Caco-2 (cell line): ENCODE data around the gene VOPP1. TPM values are rescaled to one million over a fixed set of nuclear protein-coding genes. Genes with fewer than 3 reads are reported as not detected.

Source experiments
- BruUV-seq: library from RNA; stranded (reverse); fragments of 400-500 nt; replicated peaks from 2 replicates; lab custom pipeline; 2021; lab: Mats Ljungman, UMichigan
- CTCF ChIA-PET: fragments of 300-600 bp; sonication (Branson Sonifier 250); formaldehyde crosslinking; loops from one replicate; lab custom pipeline; 2022; ENCODE audit warnings: antibody characterized with exemption; lab: Charles Lee
- POLR2A ChIA-PET: fragments of 300-600 bp; sonication (Branson Sonifier 250); formaldehyde crosslinking; loops from one replicate; lab custom pipeline; 2022; ENCODE audit warnings: antibody characterized with exemption; lab: Charles Lee
- DNase-seq, 2 experiments: peaks; one replicate each; pipeline versions ENCODE4 v3.0.0 to v3.0.0-alpha.2; 2020 to 2022
- H3K27me3 ChIP-seq: replicated peaks from 2 replicates; pipeline ENCODE4 v1.6.0; 2011; ENCODE audit warnings: low read length; ENCODE audit not compliant: control insufficient read depth, insufficient read depth
- H3K36me3 ChIP-seq: 2 replicates; pipeline ENCODE4 v1.5.1; 2011; ENCODE audit warnings: low read length; ENCODE audit not compliant: control insufficient read depth, insufficient read depth
- H3K4me1 ChIP-seq: fragments of 250-450 bp; sonication (Bioruptor Pico); 2 replicates; pipeline ENCODE4 v1.5.1; 2020; ENCODE audit warnings: mild to moderate bottlenecking
- H3K4me3 ChIP-seq: 2 replicates; pipeline ENCODE4 v1.5.1; 2011; ENCODE audit warnings: low read depth, mild to moderate bottlenecking, control low read depth, low read length
- H3K9me3 ChIP-seq: fragments of 250-450 bp; sonication (Bioruptor Pico); 2 replicates; pipeline ENCODE4 v1.5.1; 2020; ENCODE audit warnings: mild to moderate bottlenecking, moderate library complexity
- H3K27ac Mint-ChIP-seq: one replicate; pipeline ENCODE4 v1.8.0; 2022; ENCODE audit warnings: mixed read lengths; ENCODE audit not compliant: unreplicated experiment
- H3K27me3 Mint-ChIP-seq: one replicate; pipeline ENCODE4 v1.8.0; 2022; ENCODE audit warnings: mixed read lengths; ENCODE audit not compliant: insufficient read depth, unreplicated experiment
- H3K36me3 Mint-ChIP-seq: one replicate; pipeline ENCODE4 v1.8.0; 2022; ENCODE audit warnings: mild to moderate bottlenecking, mixed read lengths; ENCODE audit not compliant: insufficient read depth, unreplicated experiment
- H3K4me1 Mint-ChIP-seq: one replicate; pipeline ENCODE4 v1.8.0; 2022; ENCODE audit warnings: low read depth, mixed read lengths; ENCODE audit not compliant: unreplicated experiment
- H3K4me3 Mint-ChIP-seq: one replicate; pipeline ENCODE4 v1.8.0; 2022; ENCODE audit warnings: mild to moderate bottlenecking, moderate library complexity, mixed read lengths; ENCODE audit not compliant: unreplicated experiment
- H3K9me3 Mint-ChIP-seq: one replicate; pipeline ENCODE4 v1.8.0; 2022; ENCODE audit warnings: mixed read lengths; ENCODE audit not compliant: unreplicated experiment
- CTCF ChIP-seq, 2 experiments: fragments of 200-600 bp in 1 of 2; IDR thresholded peaks; 1 replicate in 1 of 2; 2 replicates in 1 of 2; pipeline versions ENCODE4 v1.5.1 to v1.8.0; 2011 to 2022; ENCODE audit warnings: antibody characterized with exemption in 1 of 2, control low read depth in 1 of 2, inconsistent platforms in 1 of 2, low read depth in 1 of 2, low read length in 1 of 2, mild to moderate bottlenecking in 1 of 2, moderate library complexity in 1 of 2; ENCODE audit not compliant: insufficient read depth in 1 of 2, severe bottlenecking in 1 of 2, unreplicated experiment in 1 of 2
- intact Hi-C: fragments of 100-400 bp; cut with micrococcal nuclease; formaldehyde crosslinking; loops from one replicate; pipeline ENCODE4 v1.10.0; 2022; ENCODE audit not compliant: unreplicated experiment
- total RNA-seq: library from RNA; stranded (reverse); gene quantifications from 2 replicates; pipeline ENCODE4 v1.2.3, GENCODE V29; 2022

VOPP1 gene
- total RNA-seq, 1 experiment from 2014 or later, result 46.8 TPM

- intact Hi-C loops, result no loop called here
- CTCF ChIA-PET, result no interaction called here
- no TSS peak for BruUV-seq
These were observed 145.6 kb downstream of the VOPP1 start for GRCh38 chr7:55426676-55427075.

GRCh38 chr7:55425141-55425752, 147.1 kb downstream of the VOPP1 start:
- no peaks in the 10 kb centered on the region for H3K36me3 ChIP-seq
- H3K27ac Mint-ChIP-seq, result no peak overlapping the region
- H3K4me3 Mint-ChIP-seq, result no peak overlapping the region
- peaks cover 15% of the 10 kb centered on the region for H3K4me1 Mint-ChIP-seq
- H3K9me3 ChIP-seq, result no peaks in the 10 kb centered on the region
- peaks cover 11% of the 10 kb centered on the region; the same call in 1 of the 2 replicates for H3K4me1 ChIP-seq
- no TSS peak for BruUV-seq
- CTCF ChIA-PET, result no interaction called here
- no peak for DNase-seq
- no peak for TF ChIP-seq CTCF (IDR thresholded peaks at IDR 0.05; ENCODE audit: insufficient read depth in 1 of 2, low read depth in 1 of 2, low read length in 1 of 2, severe bottlenecking in 1 of 2, unreplicated experiment in 1 of 2)
- H3K4me3 ChIP-seq, result no peak overlapping the region
- no peaks in the 10 kb centered on the region for H3K27me3 Mint-ChIP-seq
- H3K9me3 Mint-ChIP-seq, result no peaks in the 10 kb centered on the region
- no peaks in the 10 kb centered on the region for H3K27me3 ChIP-seq
- peaks cover 4% of the 10 kb centered on the region for H3K36me3 Mint-ChIP-seq
- intact Hi-C loops, result no loop called here
- POLR2A ChIA-PET, result no interaction called here

More at GRCh38 chr7:55426676-55427075, 145.6 kb downstream of the VOPP1 start:
- DNase-seq, result no peak
- Mint-ChIP-seq H3K36me3 (peaks cover 4% of the 10 kb centered on the region), H3K27ac (no peak overlapping the region), H3K4me1 (peaks cover 8% of the 10 kb centered on the region), H3K9me3 (no peaks in the 10 kb centered on the region), H3K4me3 (no peak overlapping the region), H3K27me3 (no peaks in the 10 kb centered on the region)
- POLR2A ChIA-PET, result no interaction called here
- Histone ChIP-seq H3K27me3 (no peaks in the 10 kb centered on the region), H3K4me3 (no peak overlapping the region), H3K4me1 (peaks cover 4% of the 10 kb centered on the region; the same call in 1 of the 2 replicates), H3K36me3 (no peaks in the 10 kb centered on the region), H3K9me3 (no peaks in the 10 kb centered on the region)
- TF ChIP-seq CTCF (IDR thresholded peaks at IDR 0.05; ENCODE audit: insufficient read depth in 1 of 2, low read depth in 1 of 2, low read length in 1 of 2, severe bottlenecking in 1 of 2, unreplicated experiment in 1 of 2), result no peak

- H3K27ac Mint-ChIP-seq, result no peak overlapping the region
- H3K36me3 Mint-ChIP-seq, result peaks cover 4% of the 10 kb centered on the region
These were observed 148.4 kb downstream of the VOPP1 start for GRCh38 chr7:55423891-55424290.

More at GRCh38 chr7:55423891-55424290, 148.4 kb downstream of the VOPP1 start:
- BruUV-seq, result no TSS peak
- H3K9me3 ChIP-seq, result no peaks in the 10 kb centered on the region
- H3K27me3 Mint-ChIP-seq, result no peaks in the 10 kb centered on the region
- no peak for TF ChIP-seq CTCF (IDR thresholded peaks at IDR 0.05; ENCODE audit: insufficient read depth in 1 of 2, low read depth in 1 of 2, low read length in 1 of 2, severe bottlenecking in 1 of 2, unreplicated experiment in 1 of 2)
- no peaks in the 10 kb centered on the region for H3K9me3 Mint-ChIP-seq
- H3K4me1 Mint-ChIP-seq, result peaks cover 15% of the 10 kb centered on the region
- no peak overlapping the region for H3K4me3 ChIP-seq
- H3K4me3 Mint-ChIP-seq, result no peak overlapping the region
- H3K27me3 ChIP-seq, result no peaks in the 10 kb centered on the region
- CTCF ChIA-PET, result no interaction called here
- peaks cover 12% of the 10 kb centered on the region; the same call in 1 of the 2 replicates for H3K4me1 ChIP-seq
- no peak for DNase-seq
- POLR2A ChIA-PET, result no interaction called here
- H3K36me3 ChIP-seq, result no peaks in the 10 kb centered on the region
- intact Hi-C loops, result no loop called here
